Large intestine (tissue), 3 donors: Measurements from ENCODE around the gene RNF182. TPM values are rescaled to one million over a fixed set of nuclear protein-coding genes. Genes with fewer than 3 reads are reported as not detected.
"Not testable (repeated sequence)": the region's sequence is repeated elsewhere in the genome, so short reads cannot be mapped to it uniquely, and the experiment has no call there.

Experiments
- DNase-seq, 2 donors: peaks; one replicate each; pipeline versions ENCODE4 v3.0.0 to v3.0.0-alpha.2; 2013
- H3K27ac ChIP-seq: one replicate; pipeline ENCODE4 v1.5.1; 2013; ENCODE audit warnings: low read length
- H3K27me3 ChIP-seq: 2 replicates; pipeline ENCODE4 v1.6.1; 2013; ENCODE audit warnings: low read length; ENCODE audit not compliant: control insufficient read depth, insufficient read depth
- H3K36me3 ChIP-seq: 2 replicates; pipeline ENCODE4 v1.6.1; 2013; ENCODE audit warnings: low read length; ENCODE audit not compliant: control insufficient read depth, insufficient read depth
- H3K4me1 ChIP-seq: one replicate; pipeline ENCODE4 v1.6.1; 2013; ENCODE audit warnings: low read length; ENCODE audit not compliant: control insufficient read depth, insufficient read depth
- H3K4me3 ChIP-seq: one replicate; pipeline ENCODE4 v1.5.1; 2013; ENCODE audit warnings: low read length
- H3K9me3 ChIP-seq: one replicate; pipeline ENCODE4 v1.6.1; 2013; ENCODE audit warnings: mild to moderate bottlenecking, low read depth, low read length, moderate library complexity; ENCODE audit not compliant: control insufficient read depth
- WGBS: methylation state at CpG from one replicate; pipeline ENCODE4 v1.1.5; 2013; ENCODE audit warnings: low lambda C conversion rate; ENCODE audit not compliant: insufficient coverage; 5-methylcytosine and 5-hydroxymethylcytosine counted together
- polyA plus RNA-seq: library from polyadenylated mRNA; unstranded; fragments of 120-200 nt; gene quantifications from one replicate; pipeline ENCODE4 v1.2.1, GENCODE V29; 2013

RNF182 gene
- polyA plus RNA-seq, 1 donor, result 1.6 TPM

GRCh38 chr6:14017626-14018475, 93.1 kb downstream of the RNF182 start:
- WGBS, result 100% methylated on average over 1 of the region's 46 CpGs
- Histone ChIP-seq H3K27ac (no peak overlapping the region), H3K4me1 (no peaks in the 10 kb centered on the region), H3K4me3 (no peak overlapping the region), H3K9me3 (no peaks in the 10 kb centered on the region), H3K27me3 (no peaks in the 10 kb centered on the region), H3K36me3 (no peaks in the 10 kb centered on the region)
- no peak for DNase-seq

- DNase-seq, H3K4me3 ChIP-seq, H3K27ac ChIP-seq, H3K36me3 ChIP-seq, H3K9me3 ChIP-seq, H3K4me1 ChIP-seq, H3K27me3 ChIP-seq: not testable (repeated sequence)
- WGBS, result 100% methylated on average over 1 of the region's 6 CpGs
Observed at GRCh38 chr6:14018559-14018958, 93.8 kb downstream of the RNF182 start.

DNA sequence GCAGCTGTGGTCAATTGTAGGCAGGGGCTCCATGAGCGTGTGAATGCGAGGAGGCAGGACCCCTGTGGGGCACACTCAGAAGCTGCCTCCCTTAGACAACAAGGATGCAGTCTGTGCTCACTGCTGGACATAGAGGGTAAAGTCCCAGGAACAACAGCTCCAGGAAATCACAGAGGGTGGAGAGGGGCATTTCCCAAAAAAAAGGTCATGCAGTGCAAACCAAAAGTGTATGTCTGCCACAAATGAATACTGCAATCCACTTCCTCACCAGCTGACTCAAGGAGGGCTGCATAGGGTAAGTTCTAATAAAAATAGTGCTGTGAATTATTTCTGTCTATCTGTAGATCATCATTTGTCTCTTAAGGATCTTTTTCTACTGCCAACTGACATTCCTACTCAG, 95.8 kb downstream of the RNF182 start:
- no peaks in the 10 kb centered on the region for H3K4me1 ChIP-seq
- peaks cover 4% of the 10 kb centered on the region for H3K27me3 ChIP-seq
- no peak overlapping the region for H3K4me3 ChIP-seq
- no peak overlapping the region for H3K27ac ChIP-seq
- no peak for DNase-seq
- H3K36me3 ChIP-seq, result no peaks in the 10 kb centered on the region
- H3K9me3 ChIP-seq, result no peaks in the 10 kb centered on the region
- WGBS, result no CpG with 5 or more reads among the region's 2 CpGs

- Histone ChIP-seq H3K9me3 (no peaks in the 10 kb centered on the region), H3K4me3 (no peak overlapping the region), H3K4me1 (no peaks in the 10 kb centered on the region), H3K36me3 (no peaks in the 10 kb centered on the region), H3K27me3 (peaks cover 8% of the 10 kb centered on the region), H3K27ac (no peak overlapping the region)
- DNase-seq, result no peak
- WGBS, result no CpG with 5 or more reads among the region's 4 CpGs
Observed at GRCh38 chr6:14021449-14021848, 96.7 kb downstream of the RNF182 start.

DNA sequence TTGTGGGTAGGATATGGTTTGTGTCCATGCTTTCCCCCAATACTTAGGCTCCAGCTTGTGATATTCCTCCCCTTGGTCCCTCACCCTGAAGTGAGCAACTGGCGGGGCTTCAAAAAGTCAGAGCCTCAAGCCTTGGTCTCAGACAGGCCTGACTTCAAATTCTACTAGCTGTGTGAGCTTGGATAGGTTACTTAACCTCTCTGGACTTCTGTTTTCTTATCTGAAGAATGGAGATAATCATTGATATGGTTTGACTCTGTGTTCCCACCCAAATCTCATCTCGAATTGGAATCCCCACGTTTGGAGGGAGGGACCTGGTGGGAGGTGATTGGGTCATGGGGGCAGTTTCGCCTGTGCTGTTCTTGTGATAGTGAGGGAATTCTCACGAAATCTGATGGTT, 97.9 kb downstream of the RNF182 start:
- no CpG with 5 or more reads among the region's 5 CpGs for WGBS
- no peak overlapping the region for H3K27ac ChIP-seq
- no peak overlapping the region for H3K4me3 ChIP-seq
- H3K9me3 ChIP-seq, result no peaks in the 10 kb centered on the region
- no peaks in the 10 kb centered on the region for H3K36me3 ChIP-seq
- DNase-seq, result no peak
- H3K27me3 ChIP-seq, result peaks cover 11% of the 10 kb centered on the region
- H3K4me1 ChIP-seq, result no peaks in the 10 kb centered on the region

- H3K27ac ChIP-seq, result no peak overlapping the region
- H3K36me3 ChIP-seq, result no peaks in the 10 kb centered on the region
- no peak overlapping the region for H3K4me3 ChIP-seq
- no CpG with 5 or more reads among the region's 3 CpGs for WGBS
- H3K27me3 ChIP-seq, result peaks cover 16% of the 10 kb centered on the region
- no peaks in the 10 kb centered on the region for H3K9me3 ChIP-seq
- no peak for DNase-seq
- H3K4me1 ChIP-seq, result no peaks in the 10 kb centered on the region
Observed at GRCh38 chr6:14023855-14024254, 99.1 kb downstream of the RNF182 start.

DNA sequence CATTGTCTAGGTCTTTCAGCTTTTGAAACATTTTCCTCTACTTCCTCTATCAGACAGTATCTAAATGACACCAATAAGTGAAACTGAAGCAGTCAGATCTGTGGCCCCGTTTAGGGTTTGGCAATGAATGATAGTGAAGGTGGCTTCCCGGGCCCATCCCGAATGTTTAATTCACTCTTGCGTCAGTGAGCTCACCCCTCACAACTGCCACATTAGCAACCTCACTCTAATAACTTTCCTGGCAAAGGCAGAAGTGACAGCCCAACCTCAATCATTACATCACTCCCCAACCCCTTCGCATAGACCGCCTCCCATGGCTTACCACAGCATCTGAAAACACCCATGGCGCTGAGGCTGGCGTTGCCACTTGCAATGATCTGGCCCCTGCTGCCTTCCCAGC, 100.4 kb downstream of the RNF182 start:
- H3K27ac ChIP-seq, result no peak overlapping the region
- peaks cover 19% of the 10 kb centered on the region for H3K27me3 ChIP-seq
- H3K36me3 ChIP-seq, result no peaks in the 10 kb centered on the region
- no peaks in the 10 kb centered on the region for H3K4me1 ChIP-seq
- H3K9me3 ChIP-seq, result no peaks in the 10 kb centered on the region
- WGBS, result no CpG with 5 or more reads among the region's 8 CpGs
- H3K4me3 ChIP-seq, result no peak overlapping the region
- no peak for DNase-seq

DNA sequence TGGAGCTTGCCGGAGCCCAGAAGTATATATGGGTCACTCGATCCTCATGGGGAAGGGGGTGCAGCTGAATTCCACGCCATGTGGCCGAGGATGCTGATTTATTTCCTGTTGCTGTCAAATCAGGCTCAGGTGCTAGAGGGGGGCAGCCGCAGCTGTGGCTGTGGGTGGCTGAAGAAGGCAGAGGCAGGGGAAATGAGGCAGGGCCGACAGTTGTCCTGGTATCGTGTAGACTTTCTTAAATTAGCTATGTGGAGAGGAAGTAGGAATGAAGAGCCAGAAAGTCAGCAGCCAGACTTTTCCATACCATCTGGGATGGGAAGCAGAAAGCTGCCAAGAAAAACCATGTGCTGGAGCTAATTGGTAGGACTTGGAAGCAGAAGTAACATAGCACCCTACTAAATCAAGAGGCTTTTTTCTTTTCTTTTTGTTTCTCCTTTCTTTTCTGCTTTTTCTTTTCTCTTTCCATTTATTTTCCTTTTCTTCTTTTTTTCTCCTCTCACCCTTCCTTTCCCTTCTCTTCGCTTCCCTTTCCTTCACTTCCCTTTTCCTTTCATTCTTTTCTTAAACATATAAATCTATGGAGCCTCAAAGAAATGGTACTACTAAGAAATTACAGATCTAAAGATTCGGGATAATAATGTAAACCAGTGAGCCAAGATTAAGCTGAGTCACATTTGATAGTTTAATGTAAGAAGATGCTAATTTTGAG, 102.2 kb downstream of the RNF182 start:
- Histone ChIP-seq H3K9me3 (no peaks in the 10 kb centered on the region), H3K4me1 (no peaks in the 10 kb centered on the region), H3K27ac (no peak overlapping the region), H3K4me3 (no peak overlapping the region), H3K27me3 (peaks cover 22% of the 10 kb centered on the region), H3K36me3 (no peaks in the 10 kb centered on the region)
- no peak for DNase-seq
- 95% methylated on average over 2 of the region's 9 CpGs for WGBS

- Histone ChIP-seq H3K4me3 (no peak overlapping the region), H3K36me3 (no peaks in the 10 kb centered on the region), H3K27ac (no peak overlapping the region), H3K27me3 (peaks cover 23% of the 10 kb centered on the region), H3K4me1 (no peaks in the 10 kb centered on the region), H3K9me3 (no peaks in the 10 kb centered on the region)
- no peak for DNase-seq
- no CpG with 5 or more reads among the region's 8 CpGs for WGBS
Observed at GRCh38 chr6:14028631-14029030, 103.9 kb downstream of the RNF182 start.

DNA sequence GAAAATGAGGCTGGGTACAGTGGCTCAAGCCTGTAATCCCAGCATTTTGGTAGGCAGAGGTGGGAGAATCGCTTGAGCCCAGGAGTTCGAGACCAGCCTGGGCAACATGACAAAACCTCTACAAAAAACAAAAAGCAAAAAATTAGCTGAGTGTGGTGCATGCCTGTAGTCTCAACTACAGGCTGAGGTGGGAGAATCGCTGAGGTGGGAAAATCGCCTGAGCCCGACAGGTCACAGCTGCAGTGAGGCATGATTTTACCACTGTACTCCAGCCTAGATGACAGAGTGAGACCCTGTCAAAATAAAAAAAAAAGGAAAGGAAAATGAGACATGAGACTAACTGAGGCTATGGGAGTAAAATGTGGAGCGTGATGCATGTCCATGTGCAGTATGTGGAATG, 104.9 kb downstream of the RNF182 start:
- Histone ChIP-seq H3K27me3 (peaks cover 22% of the 10 kb centered on the region), H3K4me1 (no peaks in the 10 kb centered on the region), H3K4me3 (no peak overlapping the region), H3K9me3 (no peaks in the 10 kb centered on the region), H3K36me3 (no peaks in the 10 kb centered on the region), H3K27ac (no peak overlapping the region)
- DNase-seq, result no peak
- WGBS, result 94% methylated on average over 3 of the region's 6 CpGs
